LHCN-M2 (cell line): ENCODE results near the gene CCDC146. TPM values are rescaled to one million over a fixed set of nuclear protein-coding genes. Genes with fewer than 3 reads are reported as not detected.
"Not testable (repeated sequence)": the region's sequence is repeated elsewhere in the genome, so short reads cannot be mapped to it uniquely, and the experiment has no call there.

Source experiments
- DNase-seq: peaks from one replicate; pipeline ENCODE4 v3.0.0-alpha.2; 2012; ENCODE audit warnings: low read depth
- total RNA-seq: library from RNA; depleted of rRNA; stranded (reverse); fragments of >200 nt; gene quantifications from 2 replicates; pipeline ENCODE4 v1.2.3, GENCODE V29; 2014

Gene CCDC146
- total RNA-seq, 1 experiment from 2014 or later, result 0.92 TPM

DNA sequence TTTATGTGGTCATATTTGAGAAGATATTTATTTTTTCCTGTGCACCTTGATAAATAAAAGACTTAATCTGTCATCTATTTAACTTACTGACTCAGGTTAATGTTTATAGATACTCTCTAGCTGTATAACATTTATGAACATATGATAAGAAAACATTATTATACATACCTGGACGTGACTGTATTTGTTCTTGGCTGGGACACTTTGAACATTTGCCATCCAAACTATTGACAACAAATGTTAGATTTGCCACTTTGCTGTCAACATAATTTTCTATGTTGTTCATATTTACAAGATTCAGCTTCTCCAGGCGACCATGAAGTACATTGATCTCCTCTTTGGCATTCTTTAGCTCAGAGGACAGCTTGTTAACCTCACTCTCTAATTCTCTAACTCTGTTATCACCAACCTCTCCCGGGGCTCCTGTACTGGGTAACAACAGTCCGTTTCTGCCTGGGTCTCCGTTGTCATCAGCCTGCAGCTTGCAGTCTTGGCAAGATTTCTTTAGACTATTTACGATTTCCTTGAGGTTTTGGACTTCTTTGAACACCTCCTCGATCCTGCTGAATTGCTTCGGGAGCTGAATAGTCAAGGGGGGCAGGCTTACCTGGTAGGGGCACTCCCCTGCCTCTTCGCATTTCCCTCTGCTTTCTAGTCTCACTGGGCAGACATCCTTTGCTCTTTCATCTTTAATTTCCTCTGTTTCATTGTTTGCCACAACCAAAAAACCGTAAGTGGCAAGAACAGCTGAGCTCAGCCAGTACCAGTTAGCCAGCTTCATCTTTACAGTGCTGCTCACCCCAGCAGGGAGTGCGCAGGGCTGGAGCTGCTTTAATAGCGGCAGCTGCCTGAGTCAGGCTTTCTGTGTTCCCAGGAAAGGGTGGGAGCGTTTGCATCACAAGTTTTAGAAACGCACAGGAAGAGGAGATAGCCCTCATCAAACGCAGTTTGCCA, 76.9 kb downstream of the CCDC146 start, which contains the start of gene FGL2:
TSS of gene FGL2 (minus strand) at position 807 of the 954 bp plus-strand sequence. CDS start at position 781, 26 bp downstream.
- peak; percentile 95 for DNase-seq

DNA sequence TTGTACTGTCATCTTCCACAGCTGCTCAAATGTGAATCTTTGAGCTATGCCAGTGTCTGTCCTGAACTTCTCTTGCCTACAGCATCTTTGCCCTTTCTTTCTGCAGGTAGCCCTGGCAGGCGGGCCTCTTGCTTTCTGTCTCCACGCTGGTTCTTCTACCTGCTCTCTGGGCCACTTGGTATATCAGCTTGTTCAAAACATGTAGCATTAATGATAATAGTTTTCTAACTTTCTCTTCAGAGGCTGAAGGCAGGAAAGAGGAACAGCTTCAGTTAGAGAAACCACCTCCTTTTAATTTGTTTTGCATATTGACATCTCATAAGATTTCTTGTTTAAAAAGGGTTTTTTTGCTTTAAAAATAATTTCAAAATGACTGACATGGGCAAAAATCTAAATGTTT, 78.1 kb downstream of the CCDC146 start:
- DNase-seq, result no peak

DNA sequence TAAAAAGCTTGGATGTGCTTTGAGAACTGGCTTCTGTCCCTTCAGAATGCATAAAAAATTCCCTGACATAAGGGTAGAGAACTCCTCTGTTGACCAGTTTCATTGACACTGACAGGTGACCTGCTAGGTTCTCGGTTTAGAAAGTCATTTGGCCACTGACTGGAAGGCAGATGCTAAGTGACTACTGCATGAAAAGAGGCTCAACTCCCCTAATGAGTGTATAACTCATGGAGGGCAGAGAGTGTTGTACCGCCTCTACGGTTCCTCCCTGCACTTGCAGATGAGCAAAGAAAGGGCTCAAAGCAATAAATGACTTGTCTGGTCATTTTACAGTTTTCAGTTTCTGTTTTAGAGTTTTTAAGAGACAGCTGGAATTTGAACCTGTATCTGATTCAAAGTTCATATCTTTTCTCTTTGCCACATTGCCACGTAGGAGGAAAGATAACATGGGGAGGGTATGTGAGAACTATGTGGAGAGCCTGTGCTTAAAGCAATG, 80.1 kb downstream of the CCDC146 start:
- peak; percentile 70 for DNase-seq

DNA sequence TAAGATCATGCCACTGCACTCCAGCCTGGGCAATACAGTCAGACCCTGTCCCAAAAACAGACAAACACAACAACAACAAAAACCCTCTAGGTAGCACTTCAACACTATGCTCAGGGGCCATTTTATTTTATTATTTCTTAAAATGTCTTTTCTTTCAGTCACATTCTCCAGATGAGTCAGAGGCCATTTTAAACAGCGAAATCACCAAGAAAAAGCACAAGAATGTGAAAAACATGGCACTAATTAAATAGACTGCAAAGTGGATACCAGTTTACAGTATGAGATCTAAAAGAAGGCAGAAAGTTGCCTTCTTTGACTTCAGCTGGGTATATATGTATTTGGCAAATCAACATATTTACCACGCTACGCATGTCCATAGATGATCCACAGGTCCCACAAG, 83.3 kb downstream of the CCDC146 start:
- DNase-seq, result no peak

DNA sequence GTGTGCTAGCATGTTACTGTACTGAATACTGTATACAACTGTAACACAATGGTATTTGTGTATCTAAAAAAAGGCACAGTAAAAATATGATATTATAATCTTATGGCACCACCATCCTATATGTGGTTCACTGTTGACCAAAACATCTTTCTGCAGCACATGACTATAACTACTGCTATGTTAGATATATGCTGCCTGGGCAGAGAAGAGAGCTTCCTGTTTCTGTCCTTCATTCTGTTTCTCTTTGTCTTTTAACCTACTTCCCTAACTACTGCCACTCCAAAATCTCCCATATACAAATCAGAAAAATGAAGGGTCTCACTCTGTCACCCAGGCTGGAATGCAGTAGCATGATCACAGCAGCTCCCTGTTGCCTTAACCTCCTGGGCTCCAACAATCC, 86.0 kb downstream of the CCDC146 start:
- no peak for DNase-seq

DNA sequence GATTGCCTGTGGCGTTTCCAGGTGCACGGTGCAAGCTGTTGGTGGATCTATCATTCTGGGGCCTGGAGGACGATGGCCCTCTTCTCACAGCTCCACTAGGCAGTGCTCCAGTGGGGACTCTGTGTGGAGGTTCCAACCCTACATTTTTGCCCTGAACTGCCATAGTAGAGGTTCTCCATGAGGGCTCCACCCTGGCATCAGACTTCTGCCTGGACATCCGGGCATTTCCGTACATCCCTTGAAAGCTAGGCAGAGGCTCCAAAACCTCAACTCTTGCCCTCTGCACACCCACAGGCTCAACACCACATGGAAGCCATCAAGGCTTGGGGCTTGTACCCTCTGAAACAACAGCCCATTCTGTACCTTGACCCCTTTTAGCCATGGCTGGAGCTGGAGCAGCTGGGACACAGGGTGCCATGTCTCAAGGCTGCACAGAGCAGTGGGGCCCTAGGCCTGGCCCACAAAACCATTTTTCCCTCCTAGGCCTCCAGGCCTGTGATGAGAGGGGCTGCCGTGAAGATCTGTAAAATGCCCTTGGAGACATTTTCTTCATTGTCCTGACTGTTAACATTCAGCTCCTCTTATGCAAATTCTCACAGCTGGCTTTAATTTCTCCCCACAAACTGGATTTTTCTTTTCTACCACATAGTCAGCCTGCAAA, 87.2 kb downstream of the CCDC146 start:
- DNase-seq, result no peak

DNA sequence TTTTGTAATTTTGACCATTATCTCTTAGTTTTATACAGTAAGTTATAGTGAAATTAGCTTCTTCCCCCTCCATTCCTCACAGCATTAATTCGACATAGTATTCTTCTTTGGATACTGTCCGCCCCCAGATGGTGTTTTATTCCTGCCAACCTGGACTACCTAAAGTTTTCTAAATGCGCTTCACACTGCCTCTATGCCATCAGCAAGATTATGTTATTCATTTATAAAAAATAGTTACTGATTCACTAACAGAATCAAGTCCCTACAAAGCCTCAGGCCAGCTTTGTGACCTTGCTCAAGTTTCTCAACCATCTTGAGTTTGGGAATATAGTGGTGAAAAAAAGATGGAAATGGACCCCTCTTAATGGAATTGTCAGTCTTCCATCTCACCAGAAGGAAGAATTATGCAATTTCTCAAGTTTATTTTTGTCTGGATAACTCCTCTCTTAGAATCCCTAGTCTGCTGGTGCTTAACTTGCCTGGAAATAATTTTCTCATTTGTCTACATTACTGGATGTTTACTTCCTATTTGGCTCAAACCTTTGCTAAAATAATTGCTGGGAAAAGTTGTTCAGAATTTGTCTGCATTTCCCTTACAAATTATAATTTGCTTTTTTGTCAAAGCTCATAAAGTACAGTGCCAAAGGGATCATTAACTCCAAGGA, 93.9 kb downstream of the CCDC146 start:
- no peak for DNase-seq

DNA sequence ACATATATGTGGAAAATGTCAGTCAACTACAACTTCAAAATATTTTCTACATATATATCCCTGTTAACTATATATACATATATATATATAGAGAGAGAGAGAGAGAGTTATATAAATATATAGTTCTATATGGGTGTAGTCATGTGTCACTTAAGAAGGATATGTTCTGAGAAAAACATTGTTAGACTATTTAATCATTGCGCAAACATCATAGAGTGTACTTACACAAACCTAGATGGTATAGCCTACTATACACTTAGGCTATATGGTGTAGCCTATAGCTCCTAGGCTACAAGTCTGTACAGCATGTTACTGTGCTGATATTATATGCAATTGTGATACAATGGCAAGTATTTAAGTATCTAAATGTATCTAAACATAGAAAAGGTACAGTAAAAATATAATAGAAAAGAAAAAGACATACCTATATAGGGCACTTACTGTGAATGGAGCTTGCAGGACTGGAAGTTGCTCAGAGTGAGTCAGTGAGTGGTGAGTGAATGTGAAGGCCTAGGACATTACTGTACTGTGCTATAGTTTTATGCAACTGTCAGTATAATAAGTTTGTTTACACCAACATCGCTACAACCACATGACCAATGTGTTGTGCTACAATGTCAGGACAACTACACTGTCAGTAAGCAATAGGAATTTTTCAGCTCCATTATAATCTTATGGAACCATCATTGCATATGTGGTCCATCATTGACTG, 95.2 kb downstream of the CCDC146 start:
- no peak for DNase-seq

DNA sequence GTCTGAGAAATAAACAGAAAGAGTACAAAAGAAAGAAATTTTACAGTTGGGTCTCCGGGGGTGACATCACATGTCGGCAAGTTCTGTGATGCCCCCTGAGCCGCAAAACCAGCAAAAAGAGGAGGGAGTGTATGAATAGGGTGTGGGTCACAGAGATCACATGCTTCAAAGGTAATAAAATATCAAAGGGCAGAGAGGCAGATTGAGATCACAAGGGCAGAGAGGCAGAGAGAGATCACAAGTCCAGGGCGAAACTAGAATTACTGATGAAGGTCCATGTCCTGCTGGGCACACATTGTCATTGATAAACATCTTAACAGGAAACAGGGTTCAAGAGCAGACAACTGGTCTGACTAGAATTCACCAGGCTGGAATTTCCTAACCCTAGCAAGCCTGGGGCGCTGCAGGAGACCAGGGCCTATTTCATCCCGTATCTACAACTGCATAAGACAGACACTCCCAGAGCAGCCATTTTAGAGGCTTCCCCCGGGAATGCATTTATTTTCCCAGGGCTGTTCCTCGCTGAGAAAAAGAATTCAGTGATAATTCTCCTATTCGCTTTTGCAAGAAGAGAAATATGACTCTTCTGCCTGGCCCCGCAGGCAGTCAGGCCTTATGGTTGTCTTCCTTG, 97.4 kb downstream of the CCDC146 start:
- not testable (repeated sequence) for DNase-seq

DNA sequence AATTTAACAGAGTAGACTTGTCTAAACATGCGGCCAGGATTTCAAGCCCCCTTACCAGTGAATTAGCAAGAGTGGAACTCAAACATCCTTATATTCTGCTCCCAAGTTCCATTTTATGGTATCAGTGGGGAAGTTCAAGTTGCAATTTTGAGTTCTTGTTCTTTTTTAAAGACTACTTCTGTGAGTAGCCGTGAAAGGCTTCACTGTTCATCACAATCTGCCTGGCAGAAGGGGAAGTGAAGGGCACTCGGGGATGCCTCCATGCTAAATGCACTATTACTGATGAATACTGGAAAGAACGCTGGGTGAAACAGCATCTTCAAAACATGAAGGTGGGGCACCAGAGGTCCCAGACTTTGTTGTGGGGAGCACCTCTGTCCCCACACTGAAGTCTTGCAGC, 99.7 kb downstream of the CCDC146 start:
- no peak for DNase-seq

DNA sequence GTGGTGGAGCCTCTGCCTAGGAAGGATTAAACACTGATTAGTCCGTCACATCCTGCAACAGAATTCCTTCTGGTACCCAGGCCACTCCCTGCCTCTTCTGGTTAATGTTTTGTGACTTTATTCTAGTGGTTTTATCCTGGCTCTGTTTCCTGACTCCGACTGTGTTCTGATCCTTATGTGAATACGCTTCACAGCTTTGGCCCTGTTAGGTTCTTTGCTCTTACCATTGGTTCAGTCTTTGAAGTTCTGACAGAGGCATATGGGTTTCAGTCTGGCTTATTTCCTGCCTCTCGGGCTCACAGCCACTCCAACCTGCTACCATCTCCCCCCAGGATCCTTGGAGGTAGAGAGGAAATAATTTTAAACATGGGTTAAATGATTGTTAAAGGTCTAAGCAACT, 100.4 kb downstream of the CCDC146 start:
- no peak for DNase-seq

DNA sequence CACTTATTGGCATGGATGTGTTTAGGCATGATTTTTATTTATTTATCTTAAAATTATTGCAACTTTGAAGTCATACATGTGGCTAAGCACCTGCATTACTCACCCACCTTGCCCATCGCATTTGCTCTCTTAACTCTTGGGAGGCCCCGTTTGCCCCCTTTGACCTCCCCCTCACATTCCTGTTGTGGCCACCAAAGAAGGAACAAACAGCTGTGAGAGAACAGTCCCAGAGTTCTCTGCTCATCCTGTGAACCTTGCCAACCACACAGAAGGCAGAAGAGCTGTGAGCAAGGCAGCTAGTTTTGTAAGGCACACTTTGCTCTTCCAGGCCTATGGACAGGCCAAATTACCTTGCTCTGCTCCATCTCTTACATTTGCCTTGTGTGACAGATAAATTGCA, 100.8 kb downstream of the CCDC146 start:
- peak; percentile 56 for DNase-seq

DNA sequence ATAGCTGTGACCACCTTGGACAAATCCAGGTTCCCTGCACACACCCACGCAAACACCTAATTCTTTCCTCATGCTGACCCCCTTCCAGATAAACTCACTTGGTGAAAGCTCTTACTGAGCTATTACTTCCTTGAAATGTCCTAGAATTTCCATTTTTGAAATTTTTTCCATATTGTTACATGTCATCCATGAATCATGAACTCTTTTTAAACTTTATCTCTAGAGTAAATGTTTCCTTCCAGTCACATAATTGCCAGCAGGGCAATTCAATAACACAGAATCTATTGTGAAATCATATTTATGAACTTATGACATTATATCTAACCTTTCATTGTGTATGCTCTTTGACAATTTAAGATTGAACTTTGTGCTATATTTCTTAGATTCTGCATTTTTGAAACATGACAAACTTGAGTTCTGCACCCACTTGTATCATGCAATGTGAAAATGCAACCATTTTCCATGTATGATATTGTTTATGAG, 104.0 kb downstream of the CCDC146 start:
- DNase-seq, result no peak

DNA sequence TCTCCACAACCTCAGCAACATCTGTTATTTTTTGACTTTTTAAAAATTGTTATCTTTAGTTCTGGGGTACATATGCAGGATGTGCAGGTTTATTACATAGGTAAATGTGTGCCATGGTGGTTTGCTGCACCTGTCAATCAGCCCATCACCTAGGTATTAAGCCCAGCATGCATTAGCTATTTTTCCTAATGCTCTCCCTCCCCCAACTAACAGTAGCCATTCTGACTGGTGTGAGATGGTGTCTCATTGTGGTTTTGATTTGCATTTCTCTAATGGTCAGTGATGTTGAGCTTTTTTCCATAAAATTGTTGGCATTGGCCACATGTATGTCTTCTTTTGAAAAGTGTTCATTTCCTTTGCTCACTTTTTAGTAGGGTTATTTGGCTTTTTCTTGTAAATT, 106.4 kb downstream of the CCDC146 start:
- DNase-seq, result not testable (repeated sequence)

DNA sequence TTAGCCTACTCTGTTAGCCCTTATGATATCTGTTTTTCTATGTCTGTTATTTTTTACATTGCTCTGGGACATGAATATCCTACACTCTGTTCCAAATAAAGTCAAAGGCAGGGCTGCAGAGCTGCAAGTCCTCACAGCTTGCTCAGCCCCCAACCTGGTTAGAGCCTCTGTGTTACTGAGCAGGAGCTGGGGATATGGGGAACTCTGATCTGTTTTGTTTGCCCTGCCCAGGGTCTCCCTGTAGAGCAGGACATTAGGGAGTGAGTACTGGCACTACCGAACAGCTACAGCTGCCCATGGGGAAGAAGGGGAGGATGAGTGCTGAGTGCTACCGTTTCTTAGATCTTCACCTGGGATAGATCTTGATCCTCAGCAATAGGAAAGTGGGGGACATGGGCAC, 110.1 kb downstream of the CCDC146 start:
- no peak for DNase-seq

DNA sequence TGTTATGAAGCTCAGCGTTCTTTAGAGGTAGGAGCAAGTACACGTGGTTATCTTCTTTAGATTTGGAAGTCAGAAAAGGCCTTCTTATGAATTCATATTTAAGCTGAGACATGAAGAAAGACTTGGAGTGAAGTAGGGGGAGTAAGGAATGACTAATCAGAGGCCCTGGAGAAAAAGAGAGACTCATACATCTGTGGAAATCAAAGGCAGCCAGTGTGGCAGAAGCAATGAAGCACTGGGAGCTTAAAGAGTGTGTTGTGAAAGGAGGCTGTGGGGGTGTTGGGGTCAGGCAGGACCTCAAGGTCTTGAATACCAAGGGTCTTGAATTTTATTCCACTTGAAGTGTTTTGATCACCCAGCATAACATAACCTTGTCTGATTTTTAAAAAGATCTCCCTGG, 112.9 kb downstream of the CCDC146 start:
- peak; percentile 40 for DNase-seq

DNA sequence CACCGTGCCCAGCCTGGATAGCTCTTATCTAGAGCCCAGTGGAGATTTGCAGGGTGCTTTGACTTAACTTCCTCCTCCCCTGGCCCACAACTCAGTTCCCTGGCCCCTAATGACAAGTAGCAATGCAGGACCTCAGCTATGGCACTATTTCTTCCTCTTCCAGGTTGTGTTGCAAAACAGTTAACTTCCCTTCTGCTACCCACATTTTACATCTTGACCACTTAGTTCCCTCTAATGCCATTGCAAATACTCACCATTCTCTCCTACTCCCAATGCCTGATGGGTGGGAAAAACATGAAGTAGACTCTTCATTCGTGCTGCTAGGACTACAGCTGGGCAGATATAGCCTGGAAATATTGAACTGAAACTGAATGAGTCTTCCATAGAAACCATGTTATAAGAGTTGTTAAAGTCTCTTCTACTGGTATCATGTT, 116.3 kb downstream of the CCDC146 start:
- DNase-seq, result no peak

DNA sequence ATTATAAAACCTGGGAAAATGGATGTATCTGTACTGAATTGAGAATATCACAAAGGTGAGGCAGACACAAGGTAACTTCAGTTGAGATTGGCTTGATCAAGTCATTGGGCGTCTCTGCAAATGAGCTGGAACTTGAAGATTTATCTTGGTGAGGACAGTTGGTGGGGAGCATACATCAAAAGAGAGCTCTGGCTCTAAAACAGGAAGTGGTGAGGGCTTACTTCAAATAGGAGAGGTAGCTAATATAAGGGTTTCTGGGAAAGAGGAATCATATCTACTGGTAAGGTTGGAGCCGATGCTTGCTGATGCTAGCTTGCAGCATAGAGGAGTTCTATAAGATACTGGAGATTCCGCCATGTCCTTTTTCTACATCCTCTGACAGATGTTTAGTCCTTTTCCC, 117.1 kb downstream of the CCDC146 start:
- no peak for DNase-seq

DNA sequence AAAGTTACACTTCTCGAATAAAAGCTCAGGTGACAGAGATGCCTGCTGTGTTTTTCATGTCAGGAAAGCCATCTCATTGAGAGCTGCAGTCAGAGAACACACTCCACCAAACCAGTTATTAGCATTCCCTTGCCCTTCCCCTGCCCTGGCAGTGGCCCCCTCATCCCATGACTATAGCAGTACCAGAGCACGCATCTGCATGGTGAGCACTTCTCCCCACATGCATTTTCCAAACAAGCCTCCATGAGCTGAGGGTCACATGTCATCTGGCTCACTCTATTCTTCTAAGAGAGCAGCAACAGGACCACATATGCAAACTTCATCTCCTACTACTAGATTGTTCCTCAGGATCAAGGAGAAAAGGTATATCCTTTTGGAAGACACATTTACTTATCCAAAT, 119.7 kb downstream of the CCDC146 start:
- DNase-seq, result no peak

DNA sequence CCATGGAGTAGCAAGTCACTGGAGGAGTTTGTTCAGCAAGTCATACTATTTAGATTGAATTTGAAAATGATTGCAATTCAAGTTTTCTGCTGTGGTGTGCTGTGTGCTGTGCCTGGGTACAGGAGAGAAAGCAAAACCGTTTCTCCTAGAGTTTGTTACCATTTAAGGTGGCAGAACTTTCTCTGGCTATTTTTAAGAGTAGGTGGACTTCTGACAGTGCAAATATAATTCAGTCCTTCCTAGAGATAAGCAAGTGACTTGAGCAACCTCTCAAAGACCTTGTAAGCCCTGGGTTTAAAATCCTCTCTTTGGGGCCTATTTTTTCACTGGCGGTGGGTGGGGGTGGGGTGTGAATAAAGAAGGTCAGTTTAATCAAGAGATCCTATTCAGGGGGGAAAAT, 120.1 kb downstream of the CCDC146 start:
- DNase-seq, result no peak
